IMR-90 (cell line): Measurements from ENCODE around the gene PPP5C. TPM values are rescaled to one million over a fixed set of nuclear protein-coding genes. Genes with fewer than 3 reads are reported as not detected.

Experiments used
- ATAC-seq: fragments of 200-7000 bp; cut with Tn5 transposase; 2 replicates; pipeline ENCODE4 v1.9.1; 2020; ENCODE audit warnings: low read depth, mild to moderate bottlenecking, moderate library complexity
- BruUV-seq: library from RNA; stranded (reverse); fragments of 400-500 nt; replicated peaks from 2 replicates; lab custom pipeline; 2021; lab: Mats Ljungman, UMichigan
- CTCF ChIA-PET: fragments of 300-600 bp; formaldehyde crosslinking; extraction: SDS; loops from one replicate; lab custom pipeline; 2021; ENCODE audit warnings: antibody characterized with exemption; lab: Yijun Ruan, JAX
- POLR2A ChIA-PET: fragments of 300-600 bp; sonication (Branson Sonifier 250); formaldehyde crosslinking; loops from one replicate; lab custom pipeline; 2022; ENCODE audit warnings: antibody characterized with exemption; ENCODE audit not compliant: unreplicated experiment; lab: Charles Lee
- DNase-seq: peaks from one replicate; pipeline ENCODE4 v3.0.0; 2013
- H2AFZ ChIP-seq: replicated peaks from 2 replicates; pipeline ENCODE3; 2013; ENCODE audit warnings: low read length, mild to moderate bottlenecking; ENCODE audit not compliant: poor library complexity
- H2AK5ac ChIP-seq: 2 replicates; pipeline ENCODE4 v1.6.1; 2013; ENCODE audit warnings: low read depth, low read length, inconsistent platforms
- H2AK9ac ChIP-seq: replicated peaks from 2 replicates; pipeline ENCODE3; 2013; ENCODE audit warnings: mild to moderate bottlenecking, low read depth, low read length, moderate library complexity; ENCODE audit not compliant: poor library complexity
- H2BK120ac ChIP-seq: 2 replicates; pipeline ENCODE4 v1.6.1; 2013; ENCODE audit warnings: low read depth, low read length, inconsistent platforms
- H2BK15ac ChIP-seq: 3 replicates; pipeline ENCODE4 v1.6.1; 2013; ENCODE audit warnings: low read depth, low read length, inconsistent platforms
- H2BK20ac ChIP-seq: 2 replicates; pipeline ENCODE4 v1.6.1; 2013; ENCODE audit warnings: low read depth, mild to moderate bottlenecking, inconsistent platforms, low read length, moderate library complexity
- H2BK5ac ChIP-seq: 2 replicates; pipeline ENCODE4 v1.6.1; 2013; ENCODE audit warnings: mild to moderate bottlenecking, low read depth, low read length, inconsistent platforms; ENCODE audit not compliant: poor library complexity, severe bottlenecking
- H3K14ac ChIP-seq: replicated peaks from 2 replicates; pipeline ENCODE4 v1.6.1; 2013; ENCODE audit warnings: low read depth, low read length, inconsistent platforms
- H3K18ac ChIP-seq: 2 replicates; pipeline ENCODE4 v1.6.1; 2013; ENCODE audit warnings: low read depth, low read length, control low read depth
- H3K23ac ChIP-seq: 2 replicates; pipeline ENCODE4 v1.6.1; 2013; ENCODE audit warnings: low read depth, low read length, inconsistent platforms
- H3K27ac ChIP-seq: 2 replicates; pipeline ENCODE4 v1.5.1; 2013; ENCODE audit warnings: mild to moderate bottlenecking, control low read depth, low read length; ENCODE audit not compliant: insufficient read depth
- H3K27me3 ChIP-seq: 2 replicates; pipeline ENCODE4 v1.6.1; 2013; ENCODE audit warnings: low read length; ENCODE audit not compliant: control insufficient read depth, insufficient read depth
- H3K36me3 ChIP-seq: 2 replicates; pipeline ENCODE4 v1.6.1; 2013; ENCODE audit warnings: low read length, mixed read lengths; ENCODE audit not compliant: control insufficient read depth, insufficient read depth
- H3K4ac ChIP-seq: 2 replicates; pipeline ENCODE4 v1.6.1; 2013; ENCODE audit warnings: low read depth, low read length, inconsistent platforms
- H3K4me1 ChIP-seq: 2 replicates; pipeline ENCODE4 v1.6.1; 2013; ENCODE audit warnings: low read length, mixed read lengths; ENCODE audit not compliant: control insufficient read depth, insufficient read depth
- H3K4me2 ChIP-seq: 2 replicates; pipeline ENCODE4 v1.6.1; 2013; ENCODE audit warnings: low read depth, mild to moderate bottlenecking, control low read depth, low read length, moderate library complexity
- H3K4me3 ChIP-seq: 2 replicates; pipeline ENCODE4 v1.5.1; 2013; ENCODE audit warnings: low read depth, mild to moderate bottlenecking, control low read depth, low read length, moderate library complexity; ENCODE audit not compliant: insufficient read depth
- H3K56ac ChIP-seq: 2 replicates; pipeline ENCODE4 v1.6.1; 2013; ENCODE audit warnings: low read length, inconsistent platforms; ENCODE audit not compliant: insufficient read depth; ENCODE audit errors: extremely low read depth
- H3K79me1 ChIP-seq, 2 experiments: 2 replicates each; pipeline ENCODE4 v1.6.1; 2013; ENCODE audit warnings: low read length in 2 of 2, inconsistent platforms in 1 of 2, low read depth in 1 of 2
- H3K9ac ChIP-seq: 2 replicates; pipeline ENCODE4 v1.6.1; 2013; ENCODE audit warnings: low read depth, low read length, control low read depth
- H3K9me1 ChIP-seq: 2 replicates; pipeline ENCODE4 v1.6.1; 2013; ENCODE audit warnings: low read length, inconsistent platforms; ENCODE audit not compliant: insufficient read depth
- H3K9me3 ChIP-seq: 2 replicates; pipeline ENCODE4 v1.6.1; 2013; ENCODE audit warnings: low read length; ENCODE audit not compliant: control insufficient read depth, insufficient read depth
- H4K20me1 ChIP-seq: 2 replicates; pipeline ENCODE4 v1.6.1; 2013; ENCODE audit warnings: low read length, inconsistent platforms; ENCODE audit not compliant: insufficient read depth
- H4K5ac ChIP-seq: 2 replicates; pipeline ENCODE4 v1.6.1; 2013; ENCODE audit warnings: mild to moderate bottlenecking, low read depth, low read length, control low read depth
- H4K8ac ChIP-seq, 2 experiments: 2 replicates each; pipeline ENCODE4 v1.6.1; 2013; ENCODE audit warnings: low read depth in 2 of 2, low read length in 2 of 2, control low read depth in 1 of 2, inconsistent platforms in 1 of 2
- H4K91ac ChIP-seq: 2 replicates; pipeline ENCODE4 v1.6.1; 2013; ENCODE audit warnings: low read depth, low read length, inconsistent platforms; ENCODE audit not compliant: insufficient read depth
- BHLHE40 ChIP-seq: fragments of 150-350 bp; IDR thresholded peaks from 2 replicates; pipeline ENCODE4 v1.6.1; 2016; ENCODE audit warnings: mild to moderate bottlenecking, low read depth, low read length
- CEBPB ChIP-seq: IDR thresholded peaks from 2 replicates; pipeline ENCODE4 v1.6.1; 2012; ENCODE audit warnings: low read depth, low read length, improper control_type of control experiment
- MAFK ChIP-seq: IDR thresholded peaks from 2 replicates; pipeline ENCODE4 v1.6.1; 2012; ENCODE audit warnings: low read depth, low read length, improper control_type of control experiment
- MAZ ChIP-seq: IDR thresholded peaks from 2 replicates; pipeline ENCODE4 v1.6.1; 2012; ENCODE audit warnings: low read depth, mild to moderate bottlenecking, low read length, improper control_type of control experiment, moderate library complexity, borderline replicate concordance
- MXI1 ChIP-seq: IDR thresholded peaks from 2 replicates; pipeline ENCODE4 v1.6.1; 2012; ENCODE audit warnings: low read depth, mild to moderate bottlenecking, low read length, moderate library complexity, borderline replicate concordance
- NFE2L2 ChIP-seq: fragments of 150-350 bp; IDR thresholded peaks from 2 replicates; pipeline ENCODE4 v1.6.1; 2016; ENCODE audit warnings: low read depth, mild to moderate bottlenecking, low read length
- POLR2A ChIP-seq: IDR thresholded peaks from 2 replicates; pipeline ENCODE4 v1.6.1; 2012; ENCODE audit warnings: mild to moderate bottlenecking, low read depth, low read length
- RFX5 ChIP-seq: IDR thresholded peaks from 2 replicates; pipeline ENCODE4 v1.8.0; 2012; ENCODE audit warnings: low read depth, mild to moderate bottlenecking, low read length, moderate library complexity
- SMC3 ChIP-seq: fragments of 150-350 bp; IDR thresholded peaks from 2 replicates; pipeline ENCODE4 v1.6.1; 2016; ENCODE audit warnings: low read depth, mild to moderate bottlenecking, antibody characterized with exemption, low read length, moderate library complexity
- USF2 ChIP-seq: fragments of 150-350 bp; IDR thresholded peaks from 2 replicates; pipeline ENCODE4 v1.6.1; 2017; ENCODE audit warnings: mild to moderate bottlenecking, antibody characterized with exemption, low read length, low read depth
- WGBS, 2 experiments: methylation state at CpG; one replicate each; pipeline versions ENCODE4 v1.1.5 to v1.1.7; 2013; ENCODE audit warnings: missing lambda C conversion rate in 2 of 2; ENCODE audit not compliant: insufficient read length in 1 of 2; ENCODE audit errors: extremely low coverage in 2 of 2; 5-methylcytosine and 5-hydroxymethylcytosine counted together
- dilution Hi-C: fragments of 300-500 bp; cut with HindIII; formaldehyde crosslinking; loops from one replicate; pipeline ENCODE4 v1.14.3; 2018; ENCODE audit warnings: low sequenced_read_pairs; ENCODE audit not compliant: unreplicated experiment
- in situ Hi-C: fragments of 300-500 bp; cut with MboI; formaldehyde crosslinking; loops from 3 replicates; pipeline ENCODE4 v1.14.3; 2019; ENCODE audit warnings: low sequenced_read_pairs, inconsistent platforms, mixed read lengths
- intact Hi-C: fragments of 100-400 bp; cut with micrococcal nuclease; formaldehyde crosslinking; loops from 2 replicates; pipeline ENCODE4 v1.10.0; 2022
- polyA plus RNA-seq, 3 experiments: library from polyadenylated mRNA; depleted of rRNA; stranded (reverse); fragments of >200 nt; gene quantifications; 2 replicates each; pipeline ENCODE4 v1.2.3, GENCODE V29; 2012; ENCODE audit warnings: low replicate concordance in 1 of 3
- total RNA-seq: library from RNA; depleted of rRNA; stranded (reverse); fragments of >200 nt; gene quantifications from 2 replicates; pipeline ENCODE4 v1.2.3, GENCODE V29; 2012
- TF ChIP-seq, protein P1 (sequence below): fragments of 150-350 bp; IDR thresholded peaks from 2 replicates; pipeline ENCODE4 v1.6.1; 2016; ENCODE audit warnings: low read depth, mild to moderate bottlenecking, low read length, moderate library complexity, borderline replicate concordance

The PPP5C gene
- total and polyA plus RNA-seq, 2 of the 4 experiments (the other 2 are of a cell fraction): 80.5 to 128 TPM

- no peak for TF ChIP-seq CEBPB
These were observed 58.0 kb downstream of the PPP5C start (continued) for GRCh38 chr19:46404753-46405468.

- H2AK9ac ChIP-seq: no peak overlapping the region
- H3K18ac ChIP-seq: no peak overlapping the region
- peaks cover 6% of the 10 kb centered on the region; the same call in 1 of the 2 replicates for H3K36me3 ChIP-seq
- H3K4me3 ChIP-seq: no peak overlapping the region
- peaks cover 4% of the 10 kb centered on the region; the same call in 1 of the 2 replicates for H3K27me3 ChIP-seq
- H3K4ac ChIP-seq: no peak overlapping the region
- no peak overlapping the region for H4K8ac ChIP-seq
- no peak overlapping the region for H2AK5ac ChIP-seq
- no peak overlapping the region for H3K4me2 ChIP-seq
- in situ Hi-C loops (no loop called here), dilution Hi-C loops (no loop called here), intact Hi-C loops (no loop called here)
- H2BK20ac ChIP-seq: no peak overlapping the region
- H3K14ac ChIP-seq: no peak overlapping the region
- H3K4me1 ChIP-seq: peaks cover 21% of the 10 kb centered on the region
- no peak overlapping the region for H4K5ac ChIP-seq
- no peaks in the 10 kb centered on the region for H3K9me3 ChIP-seq
- ChIA-PET POLR2A (no interaction called here), CTCF (no interaction called here)
- TF ChIP-seq USF2 (no peak), CEBPB (no peak), NFE2L2 (no peak), POLR2A (no peak), BHLHE40 (no peak), MAZ (no peak), MXI1 (no peak), SMC3 (no peak), RFX5 (no peak), MAFK (no peak)
- TF ChIP-seq, protein P1, sequence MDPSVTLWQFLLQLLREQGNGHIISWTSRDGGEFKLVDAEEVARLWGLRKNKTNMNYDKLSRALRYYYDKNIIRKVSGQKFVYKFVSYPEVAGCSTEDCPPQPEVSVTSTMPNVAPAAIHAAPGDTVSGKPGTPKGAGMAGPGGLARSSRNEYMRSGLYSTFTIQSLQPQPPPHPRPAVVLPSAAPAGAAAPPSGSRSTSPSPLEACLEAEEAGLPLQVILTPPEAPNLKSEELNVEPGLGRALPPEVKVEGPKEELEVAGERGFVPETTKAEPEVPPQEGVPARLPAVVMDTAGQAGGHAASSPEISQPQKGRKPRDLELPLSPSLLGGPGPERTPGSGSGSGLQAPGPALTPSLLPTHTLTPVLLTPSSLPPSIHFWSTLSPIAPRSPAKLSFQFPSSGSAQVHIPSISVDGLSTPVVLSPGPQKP: no peak
- WGBS, 2 experiments: 11% methylated on average over 3 of the region's 6 CpGs; no CpG with 5 or more reads in 1 of the 2 experiments
- no peak overlapping the region for H2AFZ ChIP-seq
- no peak for DNase-seq
- no peak overlapping the region for H3K23ac ChIP-seq
- peaks cover 7% of the 10 kb centered on the region for H4K20me1 ChIP-seq
- H2BK15ac ChIP-seq: no peak overlapping the region
- no peak overlapping the region for H2BK5ac ChIP-seq
- H3K9me1 ChIP-seq: peaks cover 3% of the 10 kb centered on the region; the same call in 1 of the 2 replicates
- no TSS peak for BruUV-seq
- no peak overlapping the region for H2BK120ac ChIP-seq
- peaks cover 9 to 19% of the 10 kb centered on the region in 2 experiments; a peak in 3 of 4 replicates for H3K79me1 ChIP-seq
- no peak overlapping the region for H4K91ac ChIP-seq
- no peak overlapping the region for H3K27ac ChIP-seq
- H3K56ac ChIP-seq: no peak overlapping the region
- no peak for ATAC-seq
- no peak overlapping the region for H3K9ac ChIP-seq
These were observed 60.1 kb downstream of the PPP5C start for GRCh38 chr19:46406976-46407375.
